HG03378 (cell line): ENCODE measurements around the gene SLC7A6.

Experiments
- ATAC-seq: cut with Tn5 transposase; IDR thresholded peaks from one replicate; pipeline ENCODE4 v1.9.1; 2021; ENCODE audit warnings: mild to moderate bottlenecking, moderate library complexity; ENCODE audit not compliant: unreplicated experiment

Gene SLC7A6

GRCh38 chr16:68252383-68252782 is 11.9 kb upstream of the SLC7A6 start:
- no peak for ATAC-seq

GRCh38 chr16:68253721-68254120 is 10.6 kb upstream of the SLC7A6 start:
- no peak for ATAC-seq

GRCh38 chr16:68255712-68256111 is 8.6 kb upstream of the SLC7A6 start:
- no peak for ATAC-seq

GRCh38 chr16:68257251-68257905 is 6.9 kb upstream of the SLC7A6 start:
- ATAC-seq, result no peak

- no peak for ATAC-seq
These were observed 6.2 kb upstream of the SLC7A6 start for GRCh38 chr16:68257906-68258800.

- ATAC-seq, result no peak
These were observed 5.1 kb upstream of the SLC7A6 start for GRCh38 chr16:68259007-68259825.

GRCh38 chr16:68263559-68264127 is 683 bp upstream of the SLC7A6 start:
- ATAC-seq, result no peak

GRCh38 chr16:68265078-68265920 is 973 bp downstream of the SLC7A6 start:
- peak; percentile 31 for ATAC-seq

- no peak for ATAC-seq
These were observed 3.5 kb downstream of the SLC7A6 start for GRCh38 chr16:68267612-68268405.

- no peak for ATAC-seq
These were observed 5.5 kb downstream of the SLC7A6 start for GRCh38 chr16:68269793-68270192.

- no peak for ATAC-seq
These were observed 6.0 kb downstream of the SLC7A6 start for GRCh38 chr16:68270353-68270752.

- no peak for ATAC-seq
These were observed 8.3 kb downstream of the SLC7A6 start for GRCh38 chr16:68272507-68273209.

- ATAC-seq, result no peak
These were observed 9.1 kb downstream of the SLC7A6 start for GRCh38 chr16:68273459-68273858.

GRCh38 chr16:68273896-68274295 is 9.6 kb downstream of the SLC7A6 start:
- ATAC-seq, result no peak

- ATAC-seq, result no peak
These were observed 10.1 kb downstream of the SLC7A6 start for GRCh38 chr16:68274441-68274840.

- ATAC-seq, result no peak
These were observed 11.4 kb downstream of the SLC7A6 start for GRCh38 chr16:68275611-68276191.

GRCh38 chr16:68276223-68276622 is 11.9 kb downstream of the SLC7A6 start:
- ATAC-seq, result no peak
